HFFc6 (cell line): ENCODE results near the gene PRDM16. TPM values are rescaled to one million over a fixed set of nuclear protein-coding genes. Genes with fewer than 3 reads are reported as not detected.

ENCODE experiments used
- DNase-seq: peaks from one replicate; pipeline ENCODE4 v3.0.0-alpha.2; 2018
- H3K27ac Mint-ChIP-seq: 2 replicates; pipeline ENCODE4 v1.8.0; 2020; ENCODE audit warnings: mild to moderate bottlenecking, mixed read lengths
- H3K27me3 Mint-ChIP-seq: 2 replicates; pipeline ENCODE4 v1.8.0; 2021; ENCODE audit warnings: mild to moderate bottlenecking, moderate library complexity, mixed read lengths; ENCODE audit not compliant: insufficient read depth
- H3K36me3 Mint-ChIP-seq: 2 replicates; pipeline ENCODE4 v1.8.0; 2021; ENCODE audit warnings: low read depth, mixed read lengths
- H3K4me1 Mint-ChIP-seq: 2 replicates; pipeline ENCODE4 v1.8.0; 2020; ENCODE audit warnings: low read depth, mixed read lengths
- H3K4me3 Mint-ChIP-seq: 2 replicates; pipeline ENCODE4 v1.8.0; 2020; ENCODE audit warnings: mild to moderate bottlenecking, moderate library complexity, mixed read lengths
- H3K9me3 Mint-ChIP-seq: 2 replicates; pipeline ENCODE4 v1.8.0; 2020; ENCODE audit warnings: mild to moderate bottlenecking, mixed read lengths
- total RNA-seq, 6 experiments: library from RNA; stranded (reverse); fragmentation: NEBNext Ultra II Directional; extraction: Animal tissue kit (Norgen Biotek cat#: 25700); gene quantifications; 2 replicates in 1 of 6; 3 replicates in 5 of 6; pipeline ENCODE4 v1.2.3, GENCODE V29; 2021
- TF ChIP-seq, protein P1 (sequence below): fragments of 200-600 bp; sonication (generic); IDR thresholded peaks from 2 replicates; pipeline ENCODE4 v1.5.0; 2021; ENCODE audit warnings: antibody characterized with exemption, mild to moderate bottlenecking

Gene PRDM16
- total RNA-seq, 6 experiments from 2014 or later: not detected

- H3K27ac Mint-ChIP-seq: no peak overlapping the region
- H3K4me3 Mint-ChIP-seq: no peak overlapping the region
- H3K27me3 Mint-ChIP-seq: peaks cover 15% of the 10 kb centered on the region
- no peak for DNase-seq
- peaks cover 26% of the 10 kb centered on the region for H3K9me3 Mint-ChIP-seq
- peaks cover 10% of the 10 kb centered on the region for H3K36me3 Mint-ChIP-seq
- TF ChIP-seq, protein P1, sequence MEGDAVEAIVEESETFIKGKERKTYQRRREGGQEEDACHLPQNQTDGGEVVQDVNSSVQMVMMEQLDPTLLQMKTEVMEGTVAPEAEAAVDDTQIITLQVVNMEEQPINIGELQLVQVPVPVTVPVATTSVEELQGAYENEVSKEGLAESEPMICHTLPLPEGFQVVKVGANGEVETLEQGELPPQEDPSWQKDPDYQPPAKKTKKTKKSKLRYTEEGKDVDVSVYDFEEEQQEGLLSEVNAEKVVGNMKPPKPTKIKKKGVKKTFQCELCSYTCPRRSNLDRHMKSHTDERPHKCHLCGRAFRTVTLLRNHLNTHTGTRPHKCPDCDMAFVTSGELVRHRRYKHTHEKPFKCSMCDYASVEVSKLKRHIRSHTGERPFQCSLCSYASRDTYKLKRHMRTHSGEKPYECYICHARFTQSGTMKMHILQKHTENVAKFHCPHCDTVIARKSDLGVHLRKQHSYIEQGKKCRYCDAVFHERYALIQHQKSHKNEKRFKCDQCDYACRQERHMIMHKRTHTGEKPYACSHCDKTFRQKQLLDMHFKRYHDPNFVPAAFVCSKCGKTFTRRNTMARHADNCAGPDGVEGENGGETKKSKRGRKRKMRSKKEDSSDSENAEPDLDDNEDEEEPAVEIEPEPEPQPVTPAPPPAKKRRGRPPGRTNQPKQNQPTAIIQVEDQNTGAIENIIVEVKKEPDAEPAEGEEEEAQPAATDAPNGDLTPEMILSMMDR: no peak
- H3K4me1 Mint-ChIP-seq: no peaks in the 10 kb centered on the region
These were observed 277.5 kb downstream of the PRDM16 start for GRCh38 chr1:3346478-3346877.

DNA sequence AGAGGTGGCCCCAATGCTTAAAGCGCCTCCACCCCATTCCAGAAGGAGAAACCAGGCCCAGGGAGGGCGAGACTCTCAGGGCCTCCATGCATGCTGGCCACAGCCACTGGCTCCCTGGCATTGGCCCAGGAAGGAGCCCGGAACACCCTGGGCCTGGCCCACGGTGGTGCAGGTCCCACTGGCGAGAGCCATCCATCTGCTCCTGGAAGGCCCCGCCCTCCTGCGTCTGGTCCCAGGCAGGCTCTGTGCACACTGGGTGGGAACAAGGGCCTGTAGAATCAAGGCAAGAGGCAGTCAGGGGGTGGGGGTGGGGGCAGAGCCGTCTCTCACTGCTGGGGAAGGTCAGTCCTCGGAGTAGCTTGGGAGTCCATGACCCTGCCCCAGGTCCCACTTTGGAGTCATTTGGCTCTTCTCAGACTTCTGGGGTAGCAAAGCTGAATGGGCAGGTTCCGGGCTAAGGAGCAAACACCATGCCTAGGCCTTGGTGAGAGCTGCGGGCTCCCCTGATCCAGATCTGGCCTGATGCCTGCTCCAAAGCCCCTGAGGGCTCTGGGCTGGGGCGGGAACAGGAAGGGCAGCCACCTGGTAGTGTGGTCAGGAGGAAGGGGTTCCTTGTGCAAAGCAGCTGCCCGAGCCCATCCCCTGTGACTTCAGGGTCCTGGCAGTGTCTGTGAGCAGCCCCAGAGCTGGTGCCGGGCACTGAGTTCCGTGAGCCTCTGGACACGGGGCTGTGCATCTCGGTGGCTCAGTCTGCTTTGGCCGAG is 278.4 kb downstream of the PRDM16 start:
- H3K4me3 Mint-ChIP-seq: no peak overlapping the region
- DNase-seq: no peak
- H3K9me3 Mint-ChIP-seq: peaks cover 26% of the 10 kb centered on the region
- TF ChIP-seq, protein P1: no peak
- H3K27me3 Mint-ChIP-seq: peaks cover 13% of the 10 kb centered on the region; the same call in 1 of the 2 replicates
- H3K27ac Mint-ChIP-seq: no peak overlapping the region
- peaks cover 4% of the 10 kb centered on the region for H3K4me1 Mint-ChIP-seq
- peaks cover 10% of the 10 kb centered on the region; the same call in 1 of the 2 replicates for H3K36me3 Mint-ChIP-seq

GRCh38 chr1:3348196-3348865 is 279.3 kb downstream of the PRDM16 start:
- no peak for DNase-seq
- peaks cover 10% of the 10 kb centered on the region; the same call in 1 of the 2 replicates for H3K36me3 Mint-ChIP-seq
- no peak overlapping the region for H3K4me3 Mint-ChIP-seq
- peaks cover 18% of the 10 kb centered on the region for H3K9me3 Mint-ChIP-seq
- peaks cover 7% of the 10 kb centered on the region for H3K4me1 Mint-ChIP-seq
- TF ChIP-seq, protein P1: no peak
- H3K27ac Mint-ChIP-seq: no peak overlapping the region
- H3K27me3 Mint-ChIP-seq: peaks cover 9% of the 10 kb centered on the region; the same call in 1 of the 2 replicates

DNA sequence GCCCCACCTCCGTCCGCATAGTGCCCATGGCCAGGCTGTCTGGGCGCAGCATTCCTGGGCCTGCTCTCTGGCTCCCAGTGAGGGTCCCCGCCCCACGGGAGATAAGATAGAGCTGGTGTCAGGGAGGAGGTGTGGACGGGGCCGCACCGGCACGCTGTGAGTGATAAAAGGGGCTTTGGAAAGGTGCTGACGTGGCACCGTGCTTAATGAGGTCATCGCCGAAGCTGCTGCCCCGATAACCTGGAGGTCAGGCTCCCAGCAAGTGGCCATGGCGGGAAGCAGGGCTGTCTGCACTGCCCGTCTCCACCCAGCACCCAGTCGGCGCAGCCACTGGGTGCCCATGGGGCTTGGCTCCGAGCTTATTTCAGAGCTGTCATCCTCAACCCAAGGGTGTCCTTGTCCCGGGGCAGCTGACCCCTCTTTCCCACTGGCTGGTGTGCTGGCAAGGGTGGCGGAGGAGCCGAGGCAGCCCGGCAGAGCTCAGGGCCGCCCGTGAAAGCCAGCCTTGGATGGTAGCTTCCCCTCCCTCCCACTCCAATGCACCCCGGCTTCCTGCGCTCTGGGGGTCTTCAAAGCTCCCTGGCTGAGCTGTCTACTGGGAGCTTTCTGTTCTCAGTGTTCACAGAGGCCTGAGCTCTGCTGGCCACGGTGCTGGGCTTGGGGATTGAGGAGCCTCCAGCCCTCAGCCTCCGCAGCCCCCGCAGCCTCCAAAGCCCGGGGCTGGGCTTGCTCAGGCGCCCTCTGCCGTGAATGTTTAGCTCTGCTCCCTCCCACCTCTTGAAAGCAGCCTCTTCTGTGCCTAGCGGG is 280.4 kb downstream of the PRDM16 start:
- Mint-ChIP-seq H3K27me3 (peaks cover 12% of the 10 kb centered on the region; the same call in 1 of the 2 replicates), H3K4me1 (peaks cover 10% of the 10 kb centered on the region), H3K27ac (no peak overlapping the region)

GRCh38 chr1:3349968-3350299 is 280.9 kb downstream of the PRDM16 start:
- Mint-ChIP-seq H3K36me3 (no peaks in the 10 kb centered on the region), H3K9me3 (peaks cover 2% of the 10 kb centered on the region), H3K4me1 (peaks cover 14% of the 10 kb centered on the region), H3K4me3 (no peak overlapping the region), H3K27ac (no peak overlapping the region), H3K27me3 (peaks cover 12% of the 10 kb centered on the region; the same call in 1 of the 2 replicates)
- TF ChIP-seq, protein P1: no peak
- no peak for DNase-seq

More for the DNA sequence above, 280.4 kb downstream of the PRDM16 start:
- no peak for DNase-seq
- peaks cover 8% of the 10 kb centered on the region for H3K9me3 Mint-ChIP-seq
- H3K36me3 Mint-ChIP-seq: peaks cover 3% of the 10 kb centered on the region; the same call in 1 of the 2 replicates
- H3K4me3 Mint-ChIP-seq: no peak overlapping the region
- TF ChIP-seq, protein P1: peak; percentile 11; the same call in 1 of the 2 replicates
